ENCODE results near the gene POTEM.
"Not testable (repeated sequence)": the region's sequence is repeated elsewhere in the genome, so short reads cannot be mapped to it uniquely, and the experiment has no call there.

The POTEM gene

GRCh38 chr14:19036811-19037382 is 69.7 kb downstream of the POTEM start:
- H3K4me3 ChIP-seq (ENCODE audit: insufficient read depth, low read depth, low read length); H3K36me3 ChIP-seq (ENCODE audit: control insufficient read depth, insufficient read depth, low read length); H3K27me3 ChIP-seq (ENCODE audit: control insufficient read depth, insufficient read depth, low read length, poor library complexity, severe bottlenecking); H3K4me1 ChIP-seq (ENCODE audit: control insufficient read depth, insufficient read depth, low read length); H3K9me3 ChIP-seq (ENCODE audit: control insufficient read depth, low read length); H3K27ac ChIP-seq (ENCODE audit: insufficient read depth, low read depth, low read length, poor library complexity, severe bottlenecking): not testable (repeated sequence)
- no CpG with 5 or more reads among the region's 26 CpGs for WGBS, 2 experiments

GRCh38 chr14:19038060-19038664 is 70.9 kb downstream of the POTEM start:
- not testable (repeated sequence) for H3K27me3 ChIP-seq (ENCODE audit: control insufficient read depth, insufficient read depth, low read length, poor library complexity, severe bottlenecking); H3K9me3 ChIP-seq (ENCODE audit: control insufficient read depth, low read length); H3K27ac ChIP-seq (ENCODE audit: insufficient read depth, low read depth, low read length, poor library complexity, severe bottlenecking); H3K36me3 ChIP-seq (ENCODE audit: control insufficient read depth, insufficient read depth, low read length); H3K4me1 ChIP-seq (ENCODE audit: control insufficient read depth, insufficient read depth, low read length); H3K4me3 ChIP-seq (ENCODE audit: insufficient read depth, low read depth, low read length)
- WGBS, 2 experiments, result 83 to 95% methylated on average over 5 to 6 of the region's 28 CpGs

GRCh38 chr14:19038785-19039184 is 71.6 kb downstream of the POTEM start:
- WGBS, 2 experiments, result no CpG with 5 or more reads among the region's 15 CpGs
- H3K36me3 ChIP-seq (ENCODE audit: control insufficient read depth, insufficient read depth, low read length); H3K4me3 ChIP-seq (ENCODE audit: insufficient read depth, low read depth, low read length); H3K27me3 ChIP-seq (ENCODE audit: control insufficient read depth, insufficient read depth, low read length, poor library complexity, severe bottlenecking); H3K9me3 ChIP-seq (ENCODE audit: control insufficient read depth, low read length); H3K27ac ChIP-seq (ENCODE audit: insufficient read depth, low read depth, low read length, poor library complexity, severe bottlenecking); H3K4me1 ChIP-seq (ENCODE audit: control insufficient read depth, insufficient read depth, low read length): not testable (repeated sequence)

DNA sequence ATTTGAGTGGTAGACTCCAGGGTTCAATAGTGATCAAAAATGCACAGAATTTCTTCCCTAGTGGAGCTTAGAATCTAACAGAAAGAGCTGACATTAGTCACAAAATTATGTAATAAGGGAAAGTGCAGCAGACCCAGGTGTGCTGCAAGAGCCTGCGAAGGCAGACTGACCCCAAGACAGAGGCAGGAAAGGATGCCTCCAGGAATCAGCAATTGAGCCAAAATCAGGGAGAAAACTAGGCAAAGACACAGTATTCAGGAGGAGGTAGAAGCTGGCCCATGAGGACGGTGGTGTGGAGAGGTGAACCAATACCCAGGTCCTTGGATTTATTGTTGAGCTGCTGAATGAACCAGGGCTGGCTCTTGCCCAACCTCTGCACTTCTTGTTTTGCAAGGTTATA is 76.2 kb downstream of the POTEM start:
- H3K36me3 ChIP-seq (ENCODE audit: control insufficient read depth, insufficient read depth, low read length); H3K27me3 ChIP-seq (ENCODE audit: control insufficient read depth, insufficient read depth, low read length, poor library complexity, severe bottlenecking); H3K27ac ChIP-seq (ENCODE audit: insufficient read depth, low read depth, low read length, poor library complexity, severe bottlenecking); H3K4me3 ChIP-seq (ENCODE audit: insufficient read depth, low read depth, low read length); H3K4me1 ChIP-seq (ENCODE audit: control insufficient read depth, insufficient read depth, low read length); H3K9me3 ChIP-seq (ENCODE audit: control insufficient read depth, low read length): not testable (repeated sequence)
- WGBS, 2 experiments, result 59 to 64% methylated on average over 1 of the region's 2 CpGs
